ENCODE results near the gene DOCK3.
"Not testable (repeated sequence)": the region's sequence is repeated elsewhere in the genome, so short reads cannot be mapped to it uniquely, and the experiment has no call there.

DOCK3 gene

GRCh38 chr3:51190827-51191226, 516.1 kb downstream of the DOCK3 start:
- H3K4me3 ChIP-seq: no peak overlapping the region
- no peaks in the 10 kb centered on the region for H3K36me3 ChIP-seq (ENCODE audit: insufficient read depth, low read length)
- no peaks in the 10 kb centered on the region for H3K9me3 ChIP-seq (ENCODE audit: low read depth, low read length)
- no peak overlapping the region for H3K9ac ChIP-seq (ENCODE audit: insufficient read length)
- no peak for TF ChIP-seq EZH2 (IDR thresholded peaks at IDR 0.05)
- TF ChIP-seq POLR2AphosphoS5 (IDR thresholded peaks at IDR 0.05; ENCODE audit: borderline replicate concordance, low read depth, low read length): no peak
- TF ChIP-seq FOXP2 (optimal IDR thresholded peaks at IDR 0.05; ENCODE audit: control extremely low read depth, extremely low read length, insufficient read depth): no peak
- no peak overlapping the region for H3K27ac ChIP-seq
- no peak for DNase-seq (ENCODE audit: low read depth, low spot score)

GRCh38 chr3:51191768-51192167, 517.0 kb downstream of the DOCK3 start:
- no peak overlapping the region for H3K9ac ChIP-seq (ENCODE audit: insufficient read length)
- DNase-seq (ENCODE audit: low read depth, low spot score): no peak
- no peak overlapping the region for H3K27ac ChIP-seq
- TF ChIP-seq FOXP2 (optimal IDR thresholded peaks at IDR 0.05; ENCODE audit: control extremely low read depth, extremely low read length, insufficient read depth) (no peak), EZH2 (IDR thresholded peaks at IDR 0.05) (no peak), POLR2AphosphoS5 (IDR thresholded peaks at IDR 0.05; ENCODE audit: borderline replicate concordance, low read depth, low read length) (no peak)
- H3K4me3 ChIP-seq: no peak overlapping the region
- H3K36me3 ChIP-seq (ENCODE audit: insufficient read depth, low read length): no peaks in the 10 kb centered on the region
- H3K9me3 ChIP-seq (ENCODE audit: low read depth, low read length): no peaks in the 10 kb centered on the region

- H3K9me3 ChIP-seq (ENCODE audit: low read depth, low read length): no peaks in the 10 kb centered on the region
- H3K36me3 ChIP-seq (ENCODE audit: insufficient read depth, low read length): no peaks in the 10 kb centered on the region
- DNase-seq (ENCODE audit: low read depth, low spot score): no peak
- H3K9ac ChIP-seq (ENCODE audit: insufficient read length): no peak overlapping the region
- no peak overlapping the region for H3K27ac ChIP-seq
- TF ChIP-seq EZH2 (IDR thresholded peaks at IDR 0.05) (no peak), POLR2AphosphoS5 (IDR thresholded peaks at IDR 0.05; ENCODE audit: borderline replicate concordance, low read depth, low read length) (no peak), FOXP2 (optimal IDR thresholded peaks at IDR 0.05; ENCODE audit: control extremely low read depth, extremely low read length, insufficient read depth) (no peak)
- H3K4me3 ChIP-seq: no peak overlapping the region
Observed at GRCh38 chr3:51198477-51198876, 523.8 kb downstream of the DOCK3 start.

GRCh38 chr3:51199296-51199695, 524.6 kb downstream of the DOCK3 start:
- not testable (repeated sequence) for H3K4me3 ChIP-seq; H3K9me3 ChIP-seq (ENCODE audit: low read depth, low read length); DNase-seq (ENCODE audit: low read depth, low spot score); H3K9ac ChIP-seq (ENCODE audit: insufficient read length); H3K27ac ChIP-seq; H3K36me3 ChIP-seq (ENCODE audit: insufficient read depth, low read length)

GRCh38 chr3:51216291-51216690, 541.6 kb downstream of the DOCK3 start:
- Histone ChIP-seq H3K27ac (no peak overlapping the region), H3K9me3 (ENCODE audit: low read depth, low read length) (no peaks in the 10 kb centered on the region), H3K9ac (ENCODE audit: insufficient read length) (no peak overlapping the region), H3K36me3 (ENCODE audit: insufficient read depth, low read length) (no peaks in the 10 kb centered on the region), H3K4me3 (no peak overlapping the region)
- TF ChIP-seq POLR2AphosphoS5 (IDR thresholded peaks at IDR 0.05; ENCODE audit: borderline replicate concordance, low read depth, low read length) (no peak), EZH2 (IDR thresholded peaks at IDR 0.05) (no peak), FOXP2 (optimal IDR thresholded peaks at IDR 0.05; ENCODE audit: control extremely low read depth, extremely low read length, insufficient read depth) (no peak)
- DNase-seq (ENCODE audit: low read depth, low spot score): no peak

GRCh38 chr3:51221959-51222358, 547.2 kb downstream of the DOCK3 start:
- Histone ChIP-seq H3K4me3 (no peak overlapping the region), H3K9ac (ENCODE audit: insufficient read length) (no peak overlapping the region), H3K36me3 (ENCODE audit: insufficient read depth, low read length) (no peaks in the 10 kb centered on the region), H3K9me3 (ENCODE audit: low read depth, low read length) (no peaks in the 10 kb centered on the region), H3K27ac (no peak overlapping the region)
- no peak for DNase-seq (ENCODE audit: low read depth, low spot score)
- TF ChIP-seq POLR2AphosphoS5 (IDR thresholded peaks at IDR 0.05; ENCODE audit: borderline replicate concordance, low read depth, low read length) (no peak), EZH2 (IDR thresholded peaks at IDR 0.05) (no peak)

- TF ChIP-seq EZH2 (IDR thresholded peaks at IDR 0.05) (no peak), FOXP2 (optimal IDR thresholded peaks at IDR 0.05; ENCODE audit: control extremely low read depth, extremely low read length, insufficient read depth) (no peak), POLR2AphosphoS5 (IDR thresholded peaks at IDR 0.05; ENCODE audit: borderline replicate concordance, low read depth, low read length) (no peak)
- H3K36me3 ChIP-seq (ENCODE audit: insufficient read depth, low read length): no peaks in the 10 kb centered on the region
- DNase-seq (ENCODE audit: low read depth, low spot score): no peak
- no peak overlapping the region for H3K27ac ChIP-seq
- H3K9ac ChIP-seq (ENCODE audit: insufficient read length): no peak overlapping the region
- H3K4me3 ChIP-seq: no peak overlapping the region
- no peaks in the 10 kb centered on the region for H3K9me3 ChIP-seq (ENCODE audit: low read depth, low read length)
Observed at GRCh38 chr3:51224283-51224682, 549.6 kb downstream of the DOCK3 start.

- H3K9ac ChIP-seq (ENCODE audit: insufficient read length): no peak overlapping the region
- TF ChIP-seq FOXP2 (optimal IDR thresholded peaks at IDR 0.05; ENCODE audit: control extremely low read depth, extremely low read length, insufficient read depth) (no peak), EZH2 (IDR thresholded peaks at IDR 0.05) (no peak), POLR2AphosphoS5 (IDR thresholded peaks at IDR 0.05; ENCODE audit: borderline replicate concordance, low read depth, low read length) (no peak)
- no peak overlapping the region for H3K4me3 ChIP-seq
- no peak overlapping the region for H3K27ac ChIP-seq
- H3K9me3 ChIP-seq (ENCODE audit: low read depth, low read length): no peaks in the 10 kb centered on the region
- no peaks in the 10 kb centered on the region for H3K36me3 ChIP-seq (ENCODE audit: insufficient read depth, low read length)
- no peak for DNase-seq (ENCODE audit: low read depth, low spot score)
Observed at GRCh38 chr3:51224843-51225242, 550.1 kb downstream of the DOCK3 start.

GRCh38 chr3:51242939-51243338, 568.2 kb downstream of the DOCK3 start:
- TF ChIP-seq FOXP2 (optimal IDR thresholded peaks at IDR 0.05; ENCODE audit: control extremely low read depth, extremely low read length, insufficient read depth) (no peak), EZH2 (IDR thresholded peaks at IDR 0.05) (no peak), POLR2AphosphoS5 (IDR thresholded peaks at IDR 0.05; ENCODE audit: borderline replicate concordance, low read depth, low read length) (no peak)
- H3K36me3 ChIP-seq (ENCODE audit: insufficient read depth, low read length): no peaks in the 10 kb centered on the region
- no peak overlapping the region for H3K9ac ChIP-seq (ENCODE audit: insufficient read length)
- H3K9me3 ChIP-seq (ENCODE audit: low read depth, low read length): no peaks in the 10 kb centered on the region
- no peak for DNase-seq (ENCODE audit: low read depth, low spot score)
- H3K27ac ChIP-seq: no peak overlapping the region
- H3K4me3 ChIP-seq: no peak overlapping the region
